Stimulated activated naive CD4-positive, alpha-beta T cell treated with Interleukin-2 at 50 U/mL for 16 hours (primary cell): Measurements from ENCODE around the gene ICAM3.
"Not testable (repeated sequence)": the region's sequence is repeated elsewhere in the genome, so short reads cannot be mapped to it uniquely, and the experiment has no call there.

ENCODE experiments used
- DNase-seq: peaks from one replicate; lab custom pipeline; 2025; lab: John Stamatoyannopoulos, UW

ICAM3 gene

GRCh38 chr19:10339380-10339960 lies at the start of gene ICAM3:
Gene ICAM3, minus strand, starts transcription at chr19:10339624. Its CDS starts 10 bp downstream, at chr19:10339614.
- DNase-seq, result peak; percentile 57

GRCh38 chr19:10388957-10389356 lies 49.5 kb upstream of the ICAM3 start:
- DNase-seq, result peak; percentile 71

GRCh38 chr19:10384580-10384979 lies 45.2 kb upstream of the ICAM3 start:
- no peak for DNase-seq

GRCh38 chr19:10383223-10383499 lies 43.7 kb upstream of the ICAM3 start:
- not testable (repeated sequence) for DNase-seq

GRCh38 chr19:10380313-10381102 lies 41.1 kb upstream of the ICAM3 start, which contains the start of gene TYK2:
Gene TYK2, minus strand, starts transcription at chr19:10380572. Its CDS starts 2,166 bp downstream, at chr19:10378406.
- peak; percentile 96 for DNase-seq

- DNase-seq, result no peak
Measured at GRCh38 chr19:10379880-10380312, 40.5 kb upstream of the ICAM3 start.

GRCh38 chr19:10378124-10378523 lies 38.7 kb upstream of the ICAM3 start:
- DNase-seq, result no peak

GRCh38 chr19:10377140-10377640 lies 37.8 kb upstream of the ICAM3 start:
- not testable (repeated sequence) for DNase-seq

GRCh38 chr19:10374931-10375330 lies 35.5 kb upstream of the ICAM3 start:
- no peak for DNase-seq

- DNase-seq, result no peak
Measured at GRCh38 chr19:10372690-10373089, 33.3 kb upstream of the ICAM3 start.

GRCh38 chr19:10368101-10368803 lies 28.8 kb upstream of the ICAM3 start:
- no peak for DNase-seq

GRCh38 chr19:10366950-10367512 lies 27.6 kb upstream of the ICAM3 start:
- DNase-seq, result not testable (repeated sequence)

- no peak for DNase-seq
Measured at GRCh38 chr19:10365518-10365917, 26.1 kb upstream of the ICAM3 start.

- DNase-seq, result no peak
Measured at GRCh38 chr19:10364644-10365043, 25.2 kb upstream of the ICAM3 start.

GRCh38 chr19:10363789-10364281 lies 24.4 kb upstream of the ICAM3 start:
- no peak for DNase-seq

- DNase-seq, result no peak
Measured at GRCh38 chr19:10362259-10362658, 22.8 kb upstream of the ICAM3 start.

GRCh38 chr19:10361569-10362011 lies 22.2 kb upstream of the ICAM3 start:
- no peak for DNase-seq

- no peak for DNase-seq
Measured at GRCh38 chr19:10356431-10356830, 17.0 kb upstream of the ICAM3 start.

GRCh38 chr19:10353793-10354391 lies 14.5 kb upstream of the ICAM3 start:
- DNase-seq, result peak; percentile 11

GRCh38 chr19:10352764-10353671 lies 13.6 kb upstream of the ICAM3 start:
- no peak for DNase-seq

- no peak for DNase-seq
Measured at GRCh38 chr19:10346509-10346908, 7.1 kb upstream of the ICAM3 start.
